PC-3 (cell line): ENCODE data around the gene PLEKHN1. TPM values are rescaled to one million over a fixed set of nuclear protein-coding genes. Genes with fewer than 3 reads are reported as not detected.

Source experiments
- ATAC-seq: fragments of 200-7000 bp; cut with Tn5 transposase; 2 replicates; pipeline ENCODE4 v1.9.1; 2020; ENCODE audit warnings: mild to moderate bottlenecking, moderate library complexity
- BruUV-seq: library from RNA; stranded (reverse); fragments of 400-500 nt; replicated peaks from 2 replicates; lab custom pipeline; 2021; lab: Mats Ljungman, UMichigan
- CTCF ChIA-PET: fragments of 300-600 bp; sonication (Branson Sonifier 250); formaldehyde crosslinking; loops from one replicate; lab custom pipeline; 2022; ENCODE audit warnings: antibody characterized with exemption; lab: Charles Lee
- POLR2A ChIA-PET: fragments of 300-600 bp; sonication (Branson Sonifier 250); formaldehyde crosslinking; loops from one replicate; lab custom pipeline; 2022; ENCODE audit warnings: antibody characterized with exemption; ENCODE audit not compliant: unreplicated experiment; lab: Charles Lee
- DNase-seq: peaks from one replicate; pipeline ENCODE4 v3.0.0-alpha.2; 2015
- H2AFZ ChIP-seq: fragments of 300-600 bp; sonication (generic); 2 replicates; pipeline ENCODE4 v1.6.0; 2016; ENCODE audit warnings: antibody characterized with exemption, low read length
- H3F3A ChIP-seq: fragments of 300-600 bp; sonication (generic); one replicate; pipeline ENCODE4 v1.6.0; 2017; ENCODE audit warnings: antibody characterized with exemption, low read length, control low read depth, mild to moderate bottlenecking; ENCODE audit not compliant: unreplicated experiment
- H3K27ac ChIP-seq: fragments of 300-600 bp; sonication (generic); 2 replicates; pipeline ENCODE4 v1.5.1; 2016; ENCODE audit warnings: mild to moderate bottlenecking, low read length
- H3K27me3 ChIP-seq: fragments of 300-600 bp; sonication (generic); 2 replicates; pipeline ENCODE4 v1.6.1; 2016; ENCODE audit warnings: low read length, mixed read lengths
- H3K36me3 ChIP-seq: fragments of 300-600 bp; sonication (generic); 2 replicates; pipeline ENCODE4 v1.6.1; 2016; ENCODE audit warnings: low read depth, mixed run types, low read length, mixed read lengths
- H3K4me1 ChIP-seq: fragments of 300-600 bp; sonication (generic); 2 replicates; pipeline ENCODE4 v1.5.1; 2016; ENCODE audit warnings: low read length; ENCODE audit not compliant: insufficient read depth
- H3K4me2 ChIP-seq: fragments of 300-600 bp; sonication (generic); 2 replicates; pipeline ENCODE4 v1.6.0; 2016; ENCODE audit warnings: low read length
- H3K4me3 ChIP-seq: fragments of 300-600 bp; sonication (generic); 2 replicates; pipeline ENCODE4 v1.5.1; 2016; ENCODE audit warnings: mild to moderate bottlenecking, low read length, mixed read lengths
- H3K79me2 ChIP-seq: fragments of 300-600 bp; sonication (generic); 2 replicates; pipeline ENCODE4 v1.6.1; 2017; ENCODE audit warnings: low read length, mixed read lengths
- H3K9ac ChIP-seq: fragments of 300-600 bp; sonication (generic); 2 replicates; pipeline ENCODE4 v1.6.0; 2016; ENCODE audit warnings: mild to moderate bottlenecking, low read length
- H3K9me2 ChIP-seq: fragments of 300-600 bp; sonication (generic); replicated peaks from 2 replicates; pipeline ENCODE4 v1.6.1; 2016; ENCODE audit warnings: mixed run types, low read length, mixed read lengths
- H3K9me3 ChIP-seq: fragments of 300-600 bp; sonication (generic); 2 replicates; pipeline ENCODE4 v1.6.1; 2016; ENCODE audit warnings: low read length, mixed read lengths
- H4K20me1 ChIP-seq: fragments of 300-600 bp; sonication (generic); 2 replicates; pipeline ENCODE4 v1.6.1; 2016; ENCODE audit warnings: low read length, mixed read lengths
- EZH2 ChIP-seq: fragments of 300-600 bp; sonication (generic); IDR thresholded peaks from one replicate; pipeline ENCODE4 v1.6.1; 2017; ENCODE audit warnings: antibody characterized with exemption, mild to moderate bottlenecking, low read length; ENCODE audit not compliant: unreplicated experiment
- EZH2phosphoT487 ChIP-seq: fragments of 300-600 bp; sonication (generic); IDR thresholded peaks from 2 replicates; pipeline ENCODE4 v1.6.1; 2018; ENCODE audit warnings: mild to moderate bottlenecking, antibody characterized with exemption, low read length, borderline replicate concordance
- intact Hi-C: fragments of 100-400 bp; cut with micrococcal nuclease; formaldehyde crosslinking; loops from 2 replicates; pipeline ENCODE4 v1.9.0; 2023
- total RNA-seq: library from RNA; depleted of rRNA; stranded (reverse); fragments of >200 nt; gene quantifications from 2 replicates; pipeline ENCODE4 v1.2.3, GENCODE V29; 2014
- TF ChIP-seq, protein P1 (sequence below): fragments of 300-600 bp; sonication (generic); conservative IDR thresholded peaks from 2 replicates; pipeline ENCODE4 v1.5.1; 2017; ENCODE audit warnings: antibody characterized with exemption, low read depth, mild to moderate bottlenecking, low read length

Gene PLEKHN1
- total RNA-seq, 1 experiment from 2014 or later = 14.0 TPM

DNA sequence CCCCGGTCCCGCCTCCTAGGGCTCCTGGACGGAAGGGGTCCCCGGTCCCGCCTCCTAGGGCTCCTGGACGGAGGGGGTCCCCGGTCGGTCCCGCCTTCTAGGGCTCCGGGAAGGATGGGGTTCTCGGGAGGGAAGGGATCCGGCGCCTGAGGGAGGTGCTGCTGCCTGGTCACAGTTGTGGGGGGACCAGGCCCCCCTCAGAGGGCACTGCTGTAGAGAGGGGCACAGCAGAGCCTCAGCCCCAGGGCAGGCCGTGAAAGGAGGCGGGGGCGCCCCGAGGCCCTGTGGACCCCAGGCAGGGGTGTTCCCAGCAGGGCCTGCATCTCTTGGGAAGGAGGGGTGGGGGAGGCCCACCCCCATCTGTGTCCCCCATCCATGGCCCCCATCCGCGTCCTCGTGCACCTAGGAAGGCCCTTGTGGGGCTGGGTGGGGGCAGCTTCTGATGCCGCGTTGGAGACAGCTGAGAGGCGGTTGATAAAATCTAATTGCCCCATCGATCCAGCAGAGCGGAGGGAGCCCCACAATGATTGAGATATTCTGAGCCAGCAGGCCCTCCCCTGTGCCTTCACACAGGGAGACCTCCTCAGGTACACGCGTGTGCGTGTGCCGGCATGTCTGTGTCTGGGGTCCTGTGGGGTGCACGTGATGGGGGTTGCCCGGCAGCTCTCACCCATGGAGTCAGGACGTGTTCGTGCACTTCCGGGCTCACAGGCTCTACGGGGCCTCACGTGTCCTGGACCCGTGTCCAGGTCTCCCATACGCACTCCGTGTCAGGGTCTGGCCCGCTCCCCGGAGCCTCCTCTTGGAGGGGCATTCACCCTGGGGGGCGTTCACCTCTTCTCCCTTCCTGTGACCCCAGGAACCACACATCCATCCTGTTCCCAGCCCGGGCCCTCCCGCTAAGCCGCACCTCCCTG is 29.7 kb upstream of the PLEKHN1 start:
- CTCF ChIA-PET = no interaction called here
- H3K79me2 ChIP-seq = no peaks in the 10 kb centered on the region
- no peak for ATAC-seq

GRCh38 chr1:937521-937920 is 28.8 kb upstream of the PLEKHN1 start:
- intact Hi-C loops = no loop called here

More for the DNA sequence above, 29.7 kb upstream of the PLEKHN1 start:
- DNase-seq = no peak
- intact Hi-C loops = no loop called here
- no peak overlapping the region for H3K9ac ChIP-seq
- H3F3A ChIP-seq = no peaks in the 10 kb centered on the region
- no peaks in the 10 kb centered on the region for H3K9me2 ChIP-seq
- no peak overlapping the region for H3K4me2 ChIP-seq
- no peaks in the 10 kb centered on the region for H3K36me3 ChIP-seq
- POLR2A ChIA-PET = no interaction called here
- no peak overlapping the region for H2AFZ ChIP-seq
- no peak overlapping the region for H3K27ac ChIP-seq
- peaks cover 26% of the 10 kb centered on the region for H3K27me3 ChIP-seq
- TF ChIP-seq EZH2 = no peak
- TF ChIP-seq, protein P1, sequence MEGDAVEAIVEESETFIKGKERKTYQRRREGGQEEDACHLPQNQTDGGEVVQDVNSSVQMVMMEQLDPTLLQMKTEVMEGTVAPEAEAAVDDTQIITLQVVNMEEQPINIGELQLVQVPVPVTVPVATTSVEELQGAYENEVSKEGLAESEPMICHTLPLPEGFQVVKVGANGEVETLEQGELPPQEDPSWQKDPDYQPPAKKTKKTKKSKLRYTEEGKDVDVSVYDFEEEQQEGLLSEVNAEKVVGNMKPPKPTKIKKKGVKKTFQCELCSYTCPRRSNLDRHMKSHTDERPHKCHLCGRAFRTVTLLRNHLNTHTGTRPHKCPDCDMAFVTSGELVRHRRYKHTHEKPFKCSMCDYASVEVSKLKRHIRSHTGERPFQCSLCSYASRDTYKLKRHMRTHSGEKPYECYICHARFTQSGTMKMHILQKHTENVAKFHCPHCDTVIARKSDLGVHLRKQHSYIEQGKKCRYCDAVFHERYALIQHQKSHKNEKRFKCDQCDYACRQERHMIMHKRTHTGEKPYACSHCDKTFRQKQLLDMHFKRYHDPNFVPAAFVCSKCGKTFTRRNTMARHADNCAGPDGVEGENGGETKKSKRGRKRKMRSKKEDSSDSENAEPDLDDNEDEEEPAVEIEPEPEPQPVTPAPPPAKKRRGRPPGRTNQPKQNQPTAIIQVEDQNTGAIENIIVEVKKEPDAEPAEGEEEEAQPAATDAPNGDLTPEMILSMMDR = no peak
- no peak for TF ChIP-seq EZH2phosphoT487
- no peaks in the 10 kb centered on the region for H3K9me3 ChIP-seq
- H3K4me3 ChIP-seq = no peak overlapping the region
- peaks cover 21% of the 10 kb centered on the region for H3K4me1 ChIP-seq
- no peaks in the 10 kb centered on the region for H4K20me1 ChIP-seq
- BruUV-seq = no TSS peak

More at GRCh38 chr1:937521-937920, 28.8 kb upstream of the PLEKHN1 start:
- H3K36me3 ChIP-seq = no peaks in the 10 kb centered on the region
- ATAC-seq (no peak), DNase-seq (no peak)
- H3K27me3 ChIP-seq = peaks cover 34% of the 10 kb centered on the region
- no peaks in the 10 kb centered on the region for H3K9me3 ChIP-seq
- ChIA-PET CTCF (interaction anchor here (0.8 to 1.3 kb wide), 3 partner anchors 17 to 33 kb away, joined by 3 to 5 read pairs (median 3); no protein-coding TSS in a partner anchor), POLR2A (no interaction called here)
- no peak overlapping the region for H3K4me2 ChIP-seq
- no peak for TF ChIP-seq EZH2
- TF ChIP-seq, protein P1 = no peak
- no peak for TF ChIP-seq EZH2phosphoT487
- H3F3A ChIP-seq = no peaks in the 10 kb centered on the region
- H4K20me1 ChIP-seq = no peaks in the 10 kb centered on the region
- peaks cover 25% of the 10 kb centered on the region for H3K4me1 ChIP-seq
- H2AFZ ChIP-seq = no peak overlapping the region
- H3K9ac ChIP-seq = no peak overlapping the region
- no TSS peak for BruUV-seq
- H3K27ac ChIP-seq = no peak overlapping the region
- H3K4me3 ChIP-seq = no peak overlapping the region
- H3K9me2 ChIP-seq = no peaks in the 10 kb centered on the region
- no peaks in the 10 kb centered on the region for H3K79me2 ChIP-seq
